NB4 (cell line): ENCODE measurements around the gene ZNF500.

Experiments used
- CTCF ChIP-seq: IDR thresholded peaks from one replicate; pipeline ENCODE4 v1.5.1; 2012; ENCODE audit warnings: low read depth, low read length
- MAX ChIP-seq: IDR thresholded peaks from 2 replicates; pipeline ENCODE4 v1.6.1; 2011; ENCODE audit warnings: low read depth, low read length
- MYC ChIP-seq: IDR thresholded peaks from 2 replicates; pipeline ENCODE4 v1.6.1; 2011; ENCODE audit warnings: low read depth, low read length
- POLR2A ChIP-seq: IDR thresholded peaks from 2 replicates; pipeline ENCODE4 v1.6.1; 2011; ENCODE audit warnings: mild to moderate bottlenecking; ENCODE audit not compliant: insufficient read length; ENCODE audit errors: extremely low read depth

GRCh38 chr16:4704913-4705312, 62.0 kb downstream of the ZNF500 start:
- TF ChIP-seq CTCF (no peak), MAX (no peak), POLR2A (no peak), MYC (no peak)
